ENCODE measurements around the gene ZBTB48. TPM values are rescaled to one million over a fixed set of nuclear protein-coding genes. Genes with fewer than 3 reads are reported as not detected.

Gene ZBTB48
- total and polyA plus RNA-seq, 4 donors, result 8.3 to 18.1 (median 13.1) TPM

- no peak overlapping the region for H3K9ac ChIP-seq (ENCODE audit: low read depth in 1 of 2, low read length in 2 of 2)
- no peak overlapping the region for H3K4me3 ChIP-seq (ENCODE audit: low read depth in 1 of 3, low read length in 3 of 3)
- DNase-seq (ENCODE audit: low spot score), result no peak
- H3K9me3 ChIP-seq (ENCODE audit: control insufficient read depth in 4 of 4, low read length in 3 of 4), result no peaks in the 10 kb centered on the region
- H3K27me3 ChIP-seq (ENCODE audit: control insufficient read depth in 4 of 4, insufficient read depth in 4 of 4, low read length in 3 of 4), result no peaks in the 10 kb centered on the region
- TF ChIP-seq GABPA (IDR thresholded peaks at IDR 0.05 in 1 of 2, conservative IDR thresholded peaks at IDR 0.05 in 1 of 2), result no peak
- peaks cover 3 to 43% (median 24%) of the 10 kb centered on the region in 4 donors for H3K4me1 ChIP-seq (ENCODE audit: control insufficient read depth in 4 of 4, insufficient read depth in 4 of 4, low read length in 3 of 4)
- no peak overlapping the region for H3K27ac ChIP-seq (ENCODE audit: low read depth in 1 of 2, low read length in 2 of 2)
- 91% methylated on average over 11 of the region's 11 CpGs for WGBS
- peaks cover 7 to 37% (median 17%) of the 10 kb centered on the region in 4 donors for H3K36me3 ChIP-seq (ENCODE audit: control insufficient read depth in 4 of 4, insufficient read depth in 3 of 4, low read depth in 1 of 4, low read length in 3 of 4)
Measured at GRCh38 chr1:6586404-6586816, 6.6 kb downstream of the ZBTB48 start.

- no peak overlapping the region for H3K9ac ChIP-seq (ENCODE audit: low read depth in 1 of 2, low read length in 2 of 2)
- no peak for TF ChIP-seq RAD21 (IDR thresholded peaks at IDR 0.05)
- no peak for TF ChIP-seq CTCF (IDR thresholded peaks at IDR 0.05; ENCODE audit: low read depth, low read length, missing input control)
- no peak for TF ChIP-seq YY1 (IDR thresholded peaks at IDR 0.05)
- no peak for TF ChIP-seq GABPA (IDR thresholded peaks at IDR 0.05 in 1 of 2, conservative IDR thresholded peaks at IDR 0.05 in 1 of 2)
- no peak for TF ChIP-seq REST (IDR thresholded peaks at IDR 0.05)
- no peak for TF ChIP-seq ZBTB33 (IDR thresholded peaks at IDR 0.05)
- no peak for TF ChIP-seq FOXA1 (IDR thresholded peaks at IDR 0.05)
- TF ChIP-seq TAF1 (conservative IDR thresholded peaks at IDR 0.05), result no peak
- no peak for TF ChIP-seq JUND (IDR thresholded peaks at IDR 0.05)
- TF ChIP-seq NR2F2 (IDR thresholded peaks at IDR 0.05), result no peak
- no peak for TF ChIP-seq HNF4G (IDR thresholded peaks at IDR 0.05)
- no peak for TF ChIP-seq RXRA (IDR thresholded peaks at IDR 0.05)
- no peak for TF ChIP-seq SP1 (IDR thresholded peaks at IDR 0.05)
- TF ChIP-seq HNF4A (conservative IDR thresholded peaks at IDR 0.05), result no peak
- no peak for TF ChIP-seq MAX (IDR thresholded peaks at IDR 0.05)
- no peak for TF ChIP-seq ATF3 (IDR thresholded peaks at IDR 0.05)
- TF ChIP-seq EGR1 (IDR thresholded peaks at IDR 0.05; ENCODE audit: low read depth in 2 of 2), result no peak
- TF ChIP-seq FOXA2 (IDR thresholded peaks at IDR 0.05), result no peak
- DNase-seq (ENCODE audit: low spot score), result no peak
- H3K4me1 ChIP-seq (ENCODE audit: control insufficient read depth in 4 of 4, insufficient read depth in 4 of 4, low read length in 3 of 4), result peaks cover 3 to 33% (median 14%) of the 10 kb centered on the region in 4 donors
- H3K36me3 ChIP-seq (ENCODE audit: control insufficient read depth in 4 of 4, insufficient read depth in 3 of 4, low read depth in 1 of 4, low read length in 3 of 4), result peaks cover 10 to 47% (median 21%) of the 10 kb centered on the region in 4 donors
- H3K27ac ChIP-seq (ENCODE audit: low read depth in 1 of 2, low read length in 2 of 2), result no peak overlapping the region
- 43% methylated on average over 13 of the region's 13 CpGs for WGBS
- H3K9me3 ChIP-seq (ENCODE audit: control insufficient read depth in 4 of 4, low read length in 3 of 4), result no peaks in the 10 kb centered on the region
- H3K27me3 ChIP-seq (ENCODE audit: control insufficient read depth in 4 of 4, insufficient read depth in 4 of 4, low read length in 3 of 4), result no peaks in the 10 kb centered on the region
- H3K4me3 ChIP-seq (ENCODE audit: low read depth in 1 of 3, low read length in 3 of 3), result no peak overlapping the region
Measured at GRCh38 chr1:6587261-6588005, 7.6 kb downstream of the ZBTB48 start.
